ENCODE data around the gene RSPO4.

RSPO4 gene

DNA sequence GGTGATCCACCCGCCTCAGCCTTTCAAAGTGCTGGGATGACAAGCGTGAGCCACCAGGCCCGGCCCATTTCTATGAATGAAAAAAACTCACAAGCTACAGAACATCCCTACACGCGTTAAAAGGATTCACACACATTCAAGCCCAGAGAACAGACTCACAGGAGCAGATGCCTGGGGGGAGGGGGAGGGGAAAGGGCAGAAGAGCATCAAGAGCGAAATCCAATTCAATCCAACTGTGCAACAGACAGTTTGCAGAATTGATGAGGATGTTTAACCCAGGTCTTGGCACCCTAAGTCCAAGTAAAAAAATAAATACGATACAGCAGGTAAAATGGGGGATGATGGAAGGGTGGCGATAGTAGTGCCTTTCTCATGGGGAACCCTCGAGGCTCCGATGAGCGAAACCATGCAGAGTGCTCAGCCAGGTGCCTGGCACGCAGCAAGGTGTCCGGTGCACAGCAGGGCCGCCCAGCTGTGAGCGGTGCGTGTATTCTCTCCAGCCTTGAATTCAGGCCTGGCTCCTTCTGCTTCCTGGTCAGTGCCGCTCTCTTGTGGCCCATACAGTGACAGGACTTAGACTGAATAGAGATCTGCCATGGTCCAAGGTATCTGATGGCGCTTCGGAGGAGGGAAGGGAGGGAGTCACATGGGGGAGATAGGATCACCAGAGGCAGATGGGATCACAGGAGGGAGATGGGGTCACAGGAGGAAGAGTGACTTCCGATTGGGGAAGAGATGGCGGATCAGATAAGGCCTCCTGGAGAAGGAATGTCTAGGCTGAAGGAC lies 50.5 kb downstream of the RSPO4 start:
- H3K4me3 ChIP-seq (ENCODE audit: low read depth, low read length) = no peak overlapping the region
- DNase-seq (ENCODE audit: low read depth, low spot score) = no peak
- ChIA-PET POLR2A (no interaction called here), CTCF (interaction anchor here (1.2 to 8.6 kb wide), 2 partner anchors 134 to 136 kb away, joined by 5 to 355 read pairs; no protein-coding TSS in a partner anchor)
- TF ChIP-seq, protein P1, sequence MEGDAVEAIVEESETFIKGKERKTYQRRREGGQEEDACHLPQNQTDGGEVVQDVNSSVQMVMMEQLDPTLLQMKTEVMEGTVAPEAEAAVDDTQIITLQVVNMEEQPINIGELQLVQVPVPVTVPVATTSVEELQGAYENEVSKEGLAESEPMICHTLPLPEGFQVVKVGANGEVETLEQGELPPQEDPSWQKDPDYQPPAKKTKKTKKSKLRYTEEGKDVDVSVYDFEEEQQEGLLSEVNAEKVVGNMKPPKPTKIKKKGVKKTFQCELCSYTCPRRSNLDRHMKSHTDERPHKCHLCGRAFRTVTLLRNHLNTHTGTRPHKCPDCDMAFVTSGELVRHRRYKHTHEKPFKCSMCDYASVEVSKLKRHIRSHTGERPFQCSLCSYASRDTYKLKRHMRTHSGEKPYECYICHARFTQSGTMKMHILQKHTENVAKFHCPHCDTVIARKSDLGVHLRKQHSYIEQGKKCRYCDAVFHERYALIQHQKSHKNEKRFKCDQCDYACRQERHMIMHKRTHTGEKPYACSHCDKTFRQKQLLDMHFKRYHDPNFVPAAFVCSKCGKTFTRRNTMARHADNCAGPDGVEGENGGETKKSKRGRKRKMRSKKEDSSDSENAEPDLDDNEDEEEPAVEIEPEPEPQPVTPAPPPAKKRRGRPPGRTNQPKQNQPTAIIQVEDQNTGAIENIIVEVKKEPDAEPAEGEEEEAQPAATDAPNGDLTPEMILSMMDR (IDR thresholded peaks at IDR 0.05; ENCODE audit: insufficient read depth, low read length, missing control alignments) = no peak

DNA sequence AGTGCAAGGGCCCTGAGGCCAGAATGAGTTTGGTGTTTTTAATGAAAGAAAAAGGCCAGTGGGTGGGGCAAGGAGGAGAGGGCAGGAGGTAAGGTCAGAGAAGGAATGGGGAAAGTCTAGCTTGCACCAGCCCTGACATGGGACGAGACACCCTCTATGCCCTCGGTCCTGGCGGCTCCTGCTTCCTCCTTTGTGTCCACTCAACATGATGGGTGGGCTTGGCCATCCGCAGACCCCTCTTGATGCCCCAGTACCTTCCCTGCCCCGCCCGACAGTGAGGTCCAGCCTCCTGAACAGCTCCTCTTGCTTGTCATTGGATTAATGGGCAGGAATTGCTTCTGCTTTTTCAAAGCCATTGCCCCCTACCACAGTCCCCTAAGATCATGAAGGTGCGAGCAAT lies 52.4 kb downstream of the RSPO4 start:
- ChIA-PET POLR2A (no interaction called here), CTCF (no interaction called here)
- DNase-seq (ENCODE audit: low read depth, low spot score) = no peak
- TF ChIP-seq, protein P1 (IDR thresholded peaks at IDR 0.05; ENCODE audit: insufficient read depth, low read length, missing control alignments) = no peak
- no peak overlapping the region for H3K4me3 ChIP-seq (ENCODE audit: low read depth, low read length)

DNA sequence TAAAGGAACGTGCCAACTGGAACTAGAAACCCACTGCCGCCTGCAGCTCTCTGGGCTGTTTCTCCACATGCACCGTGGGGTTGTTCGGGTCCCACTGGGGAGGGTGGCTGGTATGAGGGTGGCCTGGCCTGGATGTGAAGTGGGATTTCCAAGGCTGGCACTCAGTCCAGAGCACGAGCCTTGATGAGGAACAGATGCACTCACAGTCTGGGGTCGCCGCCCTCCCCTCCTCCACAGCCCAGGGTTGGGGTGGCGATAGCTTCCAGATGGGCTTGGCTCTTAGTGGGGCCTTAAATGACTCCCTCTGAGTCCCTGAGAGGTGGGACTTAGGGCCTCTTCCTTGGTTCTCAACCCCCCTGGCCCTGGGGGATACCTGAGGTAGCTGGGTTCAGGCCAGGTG lies 55.3 kb downstream of the RSPO4 start:
- no peak for DNase-seq (ENCODE audit: low read depth, low spot score)
- ChIA-PET POLR2A (no interaction called here), CTCF (interaction anchor here (1.0 to 1.4 kb wide), 2 partner anchors 9 to 128 kb away, joined by 3 to 5 read pairs; no protein-coding TSS in a partner anchor)
- H3K4me3 ChIP-seq (ENCODE audit: low read depth, low read length) = no peak overlapping the region
- TF ChIP-seq, protein P1 (IDR thresholded peaks at IDR 0.05; ENCODE audit: insufficient read depth, low read length, missing control alignments) = no peak

DNA sequence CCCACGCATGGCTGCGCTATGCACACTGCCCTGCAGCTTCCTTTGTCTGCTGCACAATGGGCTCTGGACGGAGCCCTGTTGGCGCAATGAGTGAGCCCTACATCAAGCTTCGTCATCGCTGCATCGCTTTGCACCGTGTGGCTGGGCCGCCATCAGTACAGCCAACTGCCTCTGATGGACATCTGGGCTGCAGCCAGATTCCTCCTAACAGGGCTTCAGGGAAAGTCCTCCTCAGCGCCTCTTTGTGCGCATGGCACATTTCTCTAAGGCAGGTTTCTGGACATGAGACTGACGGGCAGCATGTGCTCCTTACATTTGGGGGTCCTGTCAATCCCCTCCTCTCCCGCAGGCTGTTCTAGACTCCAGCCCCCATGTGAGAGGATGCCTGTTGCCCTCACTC lies 56.3 kb downstream of the RSPO4 start:
- H3K4me3 ChIP-seq (ENCODE audit: low read depth, low read length) = no peak overlapping the region
- ChIA-PET CTCF (no interaction called here), POLR2A (no interaction called here)
- TF ChIP-seq, protein P1 (IDR thresholded peaks at IDR 0.05; ENCODE audit: insufficient read depth, low read length, missing control alignments) = no peak
- DNase-seq (ENCODE audit: low read depth, low spot score) = no peak

DNA sequence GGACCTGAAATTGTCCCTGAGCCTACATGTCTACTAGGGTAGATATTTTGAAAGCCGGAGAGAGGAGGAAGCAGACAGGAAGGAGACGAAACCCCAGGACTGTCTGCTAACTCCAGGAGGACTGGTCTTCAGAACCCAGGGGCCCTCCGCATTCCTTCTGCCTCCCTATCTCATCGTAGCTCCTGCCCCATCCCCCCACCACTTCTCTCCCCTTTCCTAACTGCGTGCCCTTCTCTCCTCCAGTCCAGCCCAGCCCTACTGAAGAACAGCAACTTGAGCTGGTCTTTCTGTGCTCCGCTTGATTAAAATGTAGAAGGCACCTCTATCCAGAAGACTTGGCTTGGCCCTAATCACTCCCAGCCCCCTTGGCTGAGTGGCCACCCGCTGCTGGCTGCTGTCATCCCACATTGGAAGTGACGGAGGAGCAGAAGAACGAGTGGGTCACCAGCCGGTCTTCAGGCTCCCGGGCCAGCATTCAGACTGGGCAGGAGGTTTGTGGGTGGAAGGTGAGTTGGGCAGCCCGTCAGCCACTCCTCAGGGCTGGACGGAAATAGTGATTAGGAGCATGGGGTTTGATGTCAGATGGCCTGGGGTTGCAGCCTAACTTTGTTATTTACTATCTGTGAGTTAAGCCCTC lies 57.2 kb downstream of the RSPO4 start:
- no peak overlapping the region for H3K4me3 ChIP-seq (ENCODE audit: low read depth, low read length)
- POLR2A ChIA-PET = no interaction called here
- TF ChIP-seq, protein P1 (IDR thresholded peaks at IDR 0.05; ENCODE audit: insufficient read depth, low read length, missing control alignments) = no peak
- no peak for DNase-seq (ENCODE audit: low read depth, low spot score)
- CTCF ChIA-PET = interaction anchor here (1.9 kb wide), 1 partner anchor 129 kb away, joined by 5 read pairs; no protein-coding TSS in a partner anchor

DNA sequence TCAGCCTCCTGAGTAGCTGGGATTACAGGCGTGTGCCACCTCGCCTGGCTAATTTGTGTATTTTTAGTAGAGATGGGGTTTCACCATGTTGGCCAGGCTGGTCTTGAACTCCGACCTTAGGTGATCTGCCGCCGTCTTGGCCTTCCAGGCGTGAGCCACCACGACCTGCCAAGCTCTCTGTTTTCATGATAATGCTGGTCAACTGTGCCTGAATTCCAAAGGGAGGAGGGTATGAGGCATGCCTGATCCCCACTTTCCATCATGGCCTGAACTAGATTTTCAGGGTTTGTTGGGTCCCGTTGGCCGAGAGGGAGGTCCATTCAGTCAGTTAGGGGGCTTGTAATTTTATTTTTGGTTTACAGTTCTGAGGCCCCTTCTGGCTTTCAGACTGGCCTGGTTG lies 58.0 kb downstream of the RSPO4 start:
- ChIA-PET POLR2A (no interaction called here), CTCF (interaction anchor here (1.9 kb wide), 1 partner anchor 128 kb away, joined by 5 read pairs; no protein-coding TSS in a partner anchor)
- TF ChIP-seq, protein P1 (IDR thresholded peaks at IDR 0.05; ENCODE audit: insufficient read depth, low read length, missing control alignments) = no peak
- DNase-seq (ENCODE audit: low read depth, low spot score) = no peak
- H3K4me3 ChIP-seq (ENCODE audit: low read depth, low read length) = no peak overlapping the region

Data from AG04449 (cell line).